ENCODE measurements around the gene RPS6KA3.
"Not testable (repeated sequence)": the region's sequence is repeated elsewhere in the genome, so short reads cannot be mapped to it uniquely, and the experiment has no call there.

The RPS6KA3 gene

DNA sequence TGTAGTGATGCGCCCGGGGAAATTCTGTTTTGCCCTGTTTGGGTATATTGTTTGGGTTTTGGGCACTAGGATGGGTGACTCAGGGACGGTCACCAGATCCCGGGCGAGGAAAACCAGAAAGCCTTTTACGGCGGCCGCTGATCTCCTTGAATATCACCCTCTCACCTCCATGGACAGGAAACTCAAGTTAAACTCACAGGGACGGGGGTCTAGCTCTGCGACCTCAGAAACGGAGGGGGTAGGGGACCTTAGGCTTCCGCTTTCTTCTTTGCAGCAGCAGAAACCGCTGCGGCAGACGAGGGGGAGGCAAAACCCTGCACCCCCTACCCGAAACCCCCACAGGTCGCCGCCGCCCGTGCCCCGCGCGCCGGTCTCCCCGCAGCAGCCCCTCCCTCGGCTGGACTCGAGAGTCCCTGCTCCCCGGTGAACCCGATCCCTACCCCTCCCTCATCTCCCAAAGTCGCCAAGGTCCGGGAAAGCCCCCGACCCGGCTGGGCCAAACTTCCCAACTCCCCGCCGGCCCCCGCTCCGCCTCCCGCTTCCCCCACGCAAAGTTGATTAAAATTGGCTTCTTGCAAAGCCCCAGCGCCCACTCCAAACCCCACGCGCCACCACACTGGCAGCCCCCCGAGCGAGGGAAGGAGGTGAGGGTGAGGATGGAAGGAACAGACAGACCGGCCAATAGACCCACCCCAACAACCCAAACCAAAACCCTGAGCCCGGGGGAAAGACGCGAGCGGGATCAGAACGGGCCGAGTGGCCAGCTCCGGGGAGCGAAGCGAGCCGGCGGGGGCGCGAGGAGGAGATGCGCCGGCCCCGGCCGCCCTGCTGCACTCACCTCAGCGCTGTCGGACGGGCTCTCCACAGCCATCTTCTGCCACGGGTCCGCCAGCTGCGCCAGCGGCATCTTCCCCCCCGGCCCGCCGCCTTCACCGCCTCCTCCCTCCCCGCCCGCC is 705 bp downstream of the RPS6KA3 start:
- DNase-seq: peak; percentile 63

DNA sequence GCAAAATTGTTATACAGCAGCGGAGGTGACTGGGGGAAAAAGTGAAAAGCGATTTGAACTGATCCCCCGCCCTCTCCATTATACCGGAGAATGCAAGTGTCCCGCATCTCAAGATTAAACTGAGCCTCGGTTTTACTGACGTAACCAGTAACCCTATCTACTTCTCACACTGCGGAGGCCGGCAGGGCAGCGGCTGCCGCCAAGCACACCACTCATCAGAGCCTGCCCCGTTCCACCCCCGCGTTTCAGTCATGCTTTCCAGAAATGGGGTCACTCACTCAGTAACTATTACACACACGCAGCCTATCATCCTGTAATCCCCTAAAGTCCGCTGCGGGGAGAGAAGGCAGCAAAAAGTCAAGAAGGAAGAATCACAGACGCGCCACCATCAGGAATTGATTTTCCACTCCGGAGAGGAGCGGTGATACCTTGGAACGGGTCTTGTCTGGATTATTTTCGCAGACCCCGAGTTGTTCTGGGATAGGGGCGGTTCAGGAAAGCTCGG is 1.4 kb downstream of the RPS6KA3 start:
- peak; percentile 63 for DNase-seq

DNA sequence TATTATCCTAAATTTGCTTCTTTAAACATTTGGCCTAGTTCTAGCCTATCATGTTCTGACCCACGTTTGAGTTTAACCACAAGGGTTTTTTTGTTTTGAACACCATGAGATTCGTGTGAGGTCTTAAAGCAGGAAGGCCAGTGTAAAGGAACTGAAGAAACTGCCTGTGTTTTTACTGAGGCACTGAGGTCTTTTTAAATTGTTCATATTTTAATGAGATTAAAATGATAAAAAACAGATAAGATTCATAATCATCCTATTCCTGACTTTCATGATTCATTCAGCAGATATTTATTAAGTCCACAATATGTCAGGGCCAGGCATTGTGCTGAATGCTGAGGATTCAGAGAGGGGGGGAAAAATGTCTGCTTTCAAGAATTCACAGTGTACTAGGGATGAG is 3.2 kb downstream of the RPS6KA3 start:
- DNase-seq: no peak

DNA sequence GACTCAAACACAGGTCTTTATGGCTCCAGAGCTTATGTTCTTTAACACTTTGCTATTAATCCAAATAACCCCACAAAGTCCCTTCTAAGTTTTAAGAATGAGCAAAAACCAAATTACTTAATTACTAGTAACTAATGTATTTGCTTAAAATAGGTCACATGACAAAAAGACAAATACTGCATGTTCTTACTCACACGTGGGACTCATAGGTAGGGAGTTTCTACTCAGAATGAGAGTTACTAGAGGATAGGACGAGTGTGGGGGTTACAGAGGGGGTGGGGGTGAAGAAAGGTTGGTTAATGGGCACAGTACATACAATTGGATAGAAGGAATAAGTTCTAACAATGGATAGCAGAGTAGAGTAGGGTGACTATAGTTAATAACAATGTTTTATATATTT is 5.8 kb downstream of the RPS6KA3 start:
- DNase-seq: no peak

DNA sequence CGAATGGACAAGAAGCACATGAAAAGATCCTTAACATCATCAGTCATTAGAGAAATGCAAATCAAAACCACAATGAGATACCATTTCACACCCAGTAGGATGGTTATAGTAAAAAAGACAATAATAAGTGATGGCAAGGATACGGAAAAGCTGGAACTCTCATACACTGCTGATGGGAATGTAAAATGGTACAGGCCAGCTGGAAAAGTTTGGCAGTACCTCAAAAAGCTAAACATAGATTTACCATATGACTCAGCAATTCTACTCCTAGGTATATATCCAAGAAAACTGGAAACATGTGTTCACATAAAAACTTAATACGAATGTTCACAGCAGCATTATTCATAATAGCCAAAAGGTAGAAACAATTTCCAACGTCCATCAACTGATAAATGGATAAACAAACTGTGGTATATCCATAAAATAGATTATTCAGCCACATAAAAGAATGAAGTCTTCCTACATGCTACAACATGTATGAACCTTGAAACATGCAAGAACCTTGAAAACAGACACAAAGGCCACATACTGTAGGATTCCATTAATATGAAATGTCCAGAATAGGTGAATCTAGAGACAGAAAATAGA is 11.9 kb downstream of the RPS6KA3 start:
- no peak for DNase-seq

DNA sequence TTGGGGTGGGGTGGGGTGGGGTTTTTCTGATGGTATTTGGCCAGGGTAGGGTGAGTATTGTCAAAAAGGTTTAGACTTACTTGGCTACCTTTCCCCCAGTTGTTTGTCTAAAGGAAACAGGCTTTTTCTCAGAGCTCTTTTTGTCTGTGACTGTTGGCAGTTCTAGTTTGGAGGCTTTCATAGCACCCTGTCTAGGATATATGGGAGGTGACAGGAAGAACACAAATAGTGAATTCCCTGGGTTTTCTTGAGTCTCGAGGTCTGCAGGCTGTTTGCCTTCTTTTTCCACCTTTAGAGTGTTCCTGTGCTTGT is 13.5 kb downstream of the RPS6KA3 start:
- no peak for DNase-seq

DNA sequence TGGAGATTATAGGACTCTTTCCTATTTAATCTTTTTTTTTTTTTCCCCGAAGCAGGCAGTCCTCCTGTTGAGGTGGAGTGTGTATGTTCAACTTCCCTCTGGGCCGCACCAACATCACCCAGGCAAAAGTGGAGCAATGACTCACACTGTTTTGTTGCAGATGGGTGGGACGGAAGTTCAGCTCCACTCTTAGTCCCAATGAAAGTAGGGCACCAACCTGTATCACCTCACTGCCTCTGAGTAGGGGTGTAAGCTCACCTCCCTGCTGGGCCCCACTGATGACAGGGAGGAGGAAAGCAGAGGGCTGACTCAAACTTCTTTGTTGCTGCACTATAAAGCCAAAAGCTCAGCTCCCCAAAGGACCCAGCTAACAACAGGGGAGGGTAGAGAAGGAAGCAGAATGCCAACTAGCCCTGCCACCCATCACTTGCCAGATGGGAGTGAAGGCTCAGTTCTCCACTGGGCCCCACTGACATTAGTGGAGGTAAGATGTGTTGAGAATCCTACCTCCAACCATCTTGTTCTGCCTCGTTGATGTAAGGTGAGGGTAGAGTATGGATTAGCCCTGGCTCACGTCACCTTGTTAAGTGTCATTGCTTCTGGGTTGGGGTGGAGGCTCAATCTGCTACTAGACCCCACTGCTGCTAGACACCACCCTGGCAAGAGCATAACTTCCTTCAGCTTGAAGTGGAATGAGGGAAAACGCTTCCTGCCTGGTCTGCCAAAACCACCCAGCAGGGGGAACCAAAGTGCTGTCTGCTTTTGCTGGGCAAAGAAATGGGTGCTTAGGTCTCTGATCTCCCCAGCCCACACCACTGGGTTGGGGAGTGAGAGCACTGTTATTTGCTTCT is 14.1 kb downstream of the RPS6KA3 start:
- no peak for DNase-seq

DNA sequence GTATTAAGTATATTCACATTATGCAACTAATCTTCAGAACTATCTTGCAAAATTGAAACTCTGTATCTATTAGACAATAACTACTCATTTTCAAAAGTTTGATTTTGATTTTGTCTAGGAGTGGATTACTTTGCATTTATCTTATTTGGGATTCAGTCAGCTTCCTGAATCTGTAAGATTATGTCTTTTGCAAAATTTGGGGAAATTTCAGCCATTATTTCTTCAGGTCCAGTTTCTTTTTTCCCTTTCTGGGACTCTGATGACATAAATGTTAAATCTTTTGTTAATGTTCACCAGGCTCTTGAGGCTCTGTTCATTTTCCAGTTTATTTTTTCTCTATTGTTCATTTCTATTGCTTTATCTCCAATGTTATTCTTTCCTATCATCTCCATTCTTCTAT is 15.0 kb downstream of the RPS6KA3 start:
- no peak for DNase-seq

DNA sequence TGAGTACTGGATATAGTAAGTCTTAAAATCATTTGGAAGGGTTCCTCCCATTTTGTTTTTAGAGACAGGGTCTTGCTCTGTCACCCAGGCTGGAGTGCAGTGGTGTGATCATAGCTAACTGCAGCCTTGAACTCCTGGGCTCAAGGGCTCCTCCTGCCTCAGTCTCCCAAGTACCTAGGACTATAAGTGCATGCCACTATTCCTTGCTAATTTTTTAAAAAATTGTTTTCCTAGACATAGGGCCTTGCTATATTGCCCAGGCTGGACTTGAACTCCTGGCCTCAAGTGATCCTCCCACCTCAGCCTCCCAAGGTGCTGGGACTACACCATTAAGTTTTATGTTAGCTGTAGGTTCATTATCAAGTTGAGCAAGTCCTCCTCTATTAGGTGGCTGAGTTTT is 16.6 kb downstream of the RPS6KA3 start:
- not testable (repeated sequence) for DNase-seq

DNA sequence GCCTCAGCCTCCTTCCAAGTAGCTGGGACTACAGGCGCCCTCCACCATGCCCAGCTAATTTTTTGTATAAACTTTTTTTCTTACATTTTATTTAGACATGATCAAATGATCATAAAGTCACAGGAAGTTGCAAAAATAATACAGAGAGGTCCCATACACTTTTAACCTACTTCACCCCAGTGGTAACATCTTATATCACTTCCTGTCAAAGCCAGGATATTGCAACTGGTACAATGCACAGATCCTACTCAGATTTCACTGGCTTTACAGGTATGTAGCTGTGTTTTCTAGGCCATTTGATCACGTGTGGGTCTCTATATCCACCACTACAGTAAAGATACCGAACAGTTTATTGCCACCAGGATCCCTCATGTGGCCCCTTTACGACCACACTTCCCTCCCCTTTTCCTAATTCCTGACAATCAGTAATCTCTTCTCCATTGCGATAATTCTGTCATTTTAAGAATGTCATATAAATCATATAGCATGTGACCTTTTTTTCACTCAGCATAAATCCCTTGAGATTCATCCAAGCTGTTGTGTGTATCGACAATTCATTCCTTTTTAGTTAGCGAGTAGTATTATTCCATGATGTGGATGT is 18.0 kb downstream of the RPS6KA3 start:
- DNase-seq: no peak

DNA sequence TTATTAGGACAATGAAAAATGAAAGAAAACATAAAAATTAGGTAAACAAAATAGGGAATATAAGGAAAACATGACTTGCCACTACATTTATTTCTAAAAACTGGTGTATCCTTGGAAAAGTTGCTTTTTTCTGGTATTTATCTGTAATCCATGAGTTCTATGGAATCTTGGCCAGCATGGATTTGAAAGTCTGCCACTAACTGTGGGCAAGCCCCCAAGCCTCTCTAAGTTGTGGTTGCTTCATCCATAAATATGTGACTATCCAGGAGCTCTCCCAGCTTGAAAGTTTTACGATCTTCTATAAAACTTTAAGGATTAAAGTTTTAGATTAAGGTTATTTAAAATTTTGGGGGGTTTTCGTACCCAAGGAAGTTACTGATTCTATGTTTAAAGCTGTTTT is 21.8 kb downstream of the RPS6KA3 start:
- no peak for DNase-seq

DNA sequence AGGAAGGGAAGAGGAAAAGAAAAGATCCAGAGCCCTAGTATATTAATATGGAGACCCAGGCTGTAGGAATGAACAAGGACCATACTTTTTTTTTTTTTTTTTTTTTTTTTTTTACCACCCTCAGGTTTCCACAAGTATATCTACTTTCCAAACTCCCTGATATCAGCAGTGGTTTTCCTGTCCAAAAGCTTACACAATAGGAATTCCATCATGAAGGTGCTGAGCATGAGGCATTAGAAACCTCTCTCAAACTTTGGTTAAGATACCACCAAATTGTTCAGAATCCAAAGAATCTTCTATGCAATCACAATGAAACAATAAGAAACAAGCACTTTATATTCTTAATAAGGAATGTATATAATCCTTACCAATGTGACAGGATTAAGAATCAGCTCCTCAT is 26.5 kb downstream of the RPS6KA3 start:
- no peak for DNase-seq

DNA sequence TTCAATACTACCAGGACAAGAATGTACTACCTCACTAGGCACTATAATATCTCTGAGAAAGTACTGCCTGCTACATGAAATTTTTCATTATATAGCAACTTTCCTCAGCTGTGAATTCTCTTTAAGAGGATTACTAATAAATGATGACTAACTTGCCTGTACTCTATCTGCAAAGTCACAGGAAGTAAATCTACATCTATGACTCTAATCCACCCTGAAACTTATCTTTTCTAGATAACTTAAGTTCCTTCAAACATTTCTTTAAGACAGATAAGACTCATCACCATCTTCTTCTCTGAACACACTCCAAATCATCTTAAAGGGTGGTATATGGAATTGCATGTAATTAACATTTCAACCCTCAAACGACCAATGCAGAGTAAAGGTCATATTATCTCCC is 28.8 kb downstream of the RPS6KA3 start:
- DNase-seq: no peak

DNA sequence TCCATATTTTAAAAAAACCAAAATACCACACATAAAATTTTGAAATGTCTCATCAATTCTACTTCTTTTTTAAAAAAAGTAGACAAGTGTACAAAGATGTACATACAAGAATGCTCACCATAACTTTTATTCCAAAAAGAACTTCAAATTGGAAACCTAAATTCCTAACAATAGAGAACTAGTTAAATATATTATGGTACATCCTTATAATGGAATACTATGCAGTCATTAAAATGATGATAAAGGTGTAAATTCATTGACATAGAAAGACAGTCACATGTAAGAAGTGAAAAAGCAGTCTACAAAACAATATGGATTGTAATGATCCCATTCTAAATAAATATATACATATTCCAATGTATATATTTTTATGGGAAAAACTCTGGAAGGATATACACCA is 31.0 kb downstream of the RPS6KA3 start:
- DNase-seq: no peak

DNA sequence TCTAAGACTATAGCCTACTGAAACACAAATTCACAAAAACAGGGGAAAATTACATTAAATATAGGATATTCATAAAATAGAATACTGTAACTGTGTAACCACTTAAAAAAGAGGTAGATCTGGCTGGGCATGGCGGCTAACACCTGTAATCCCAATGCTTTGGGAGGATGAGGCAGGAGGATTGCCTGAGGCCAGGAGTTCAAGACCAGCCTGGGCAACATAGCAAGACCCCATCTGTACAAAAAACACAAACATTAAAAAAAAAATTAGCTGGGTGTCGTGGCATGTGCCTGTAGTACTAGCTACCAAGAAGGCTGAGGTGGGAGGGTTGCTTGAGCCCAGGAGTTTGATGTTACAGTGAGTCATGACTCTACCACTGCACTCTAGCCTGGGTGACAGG is 33.4 kb downstream of the RPS6KA3 start:
- no peak for DNase-seq

DNA sequence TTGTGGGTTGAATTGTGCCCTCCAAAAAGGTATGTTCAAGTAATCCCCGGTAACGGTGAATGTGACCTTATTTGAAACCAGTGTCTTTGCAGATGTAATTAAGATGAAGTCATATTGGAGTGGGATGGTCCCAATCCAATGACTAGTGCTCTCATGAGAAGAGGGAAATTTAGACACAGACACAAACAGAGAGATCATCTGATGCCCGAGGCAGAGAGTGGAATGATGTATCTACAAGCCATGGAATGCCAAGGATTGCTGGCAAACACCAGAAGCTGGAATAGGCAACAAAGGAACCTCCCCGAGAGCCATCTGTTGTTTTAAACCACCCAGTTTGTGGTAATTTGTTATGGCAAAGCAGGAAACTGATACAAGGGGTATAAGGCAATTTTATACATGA is 35.1 kb downstream of the RPS6KA3 start:
- no peak for DNase-seq

DNA sequence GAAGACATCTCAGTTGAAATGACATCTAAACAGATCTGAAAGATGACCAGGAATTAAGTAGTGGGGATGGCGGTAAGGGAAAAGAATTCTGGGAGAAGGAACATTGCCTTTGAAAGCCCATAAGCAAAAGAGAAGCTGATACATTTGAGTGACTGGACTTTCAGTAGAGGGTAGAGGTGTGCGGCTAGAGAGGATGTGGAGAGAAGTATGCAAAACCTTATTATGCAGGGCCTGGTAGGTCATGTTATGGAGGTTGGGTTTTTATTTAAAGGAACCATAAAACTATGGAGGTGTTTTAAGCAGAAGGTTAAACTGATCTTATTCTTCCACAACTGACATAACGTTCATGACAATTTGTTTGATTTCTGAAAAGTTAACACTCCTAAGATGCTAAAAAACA is 36.3 kb downstream of the RPS6KA3 start:
- no peak for DNase-seq

DNA sequence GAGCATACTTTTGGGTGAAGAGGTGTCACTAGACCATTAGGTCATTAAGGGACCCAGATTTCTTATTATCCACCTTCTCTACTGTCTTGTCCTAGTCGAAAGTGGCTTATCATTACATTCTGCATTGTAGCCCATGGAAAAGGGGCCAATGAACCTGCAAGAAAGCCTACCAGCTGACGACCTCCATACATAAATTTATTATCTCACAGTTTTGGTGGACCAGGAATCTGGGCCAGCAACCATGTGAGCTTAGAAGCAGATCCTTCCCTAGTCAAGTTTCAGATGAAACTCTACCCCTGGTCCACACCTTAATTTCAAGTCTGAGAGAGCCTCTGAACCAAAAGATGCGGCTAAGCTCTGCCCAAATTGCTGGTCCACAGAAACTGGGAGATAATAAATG is 37.6 kb downstream of the RPS6KA3 start:
- no peak for DNase-seq

DNA sequence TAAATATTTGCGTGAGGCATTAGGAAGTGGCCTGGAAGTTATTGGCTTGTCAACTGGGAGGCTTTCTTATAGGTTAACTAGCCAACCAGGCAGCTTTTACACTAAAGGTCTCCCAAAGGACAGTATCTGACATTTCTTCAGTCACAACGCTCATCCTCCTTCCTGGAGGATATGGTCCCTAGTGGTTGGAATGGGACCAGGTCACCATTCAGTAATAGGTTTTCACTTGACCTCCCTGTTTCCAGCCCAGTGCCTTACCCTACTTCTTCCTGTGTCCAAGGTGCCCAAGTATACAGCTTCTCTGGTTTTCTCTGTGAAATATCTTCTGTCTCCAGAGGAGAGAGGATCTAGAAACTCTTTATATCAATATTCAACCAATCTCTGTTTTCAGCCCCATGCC is 38.5 kb downstream of the RPS6KA3 start:
- DNase-seq: no peak

DNA sequence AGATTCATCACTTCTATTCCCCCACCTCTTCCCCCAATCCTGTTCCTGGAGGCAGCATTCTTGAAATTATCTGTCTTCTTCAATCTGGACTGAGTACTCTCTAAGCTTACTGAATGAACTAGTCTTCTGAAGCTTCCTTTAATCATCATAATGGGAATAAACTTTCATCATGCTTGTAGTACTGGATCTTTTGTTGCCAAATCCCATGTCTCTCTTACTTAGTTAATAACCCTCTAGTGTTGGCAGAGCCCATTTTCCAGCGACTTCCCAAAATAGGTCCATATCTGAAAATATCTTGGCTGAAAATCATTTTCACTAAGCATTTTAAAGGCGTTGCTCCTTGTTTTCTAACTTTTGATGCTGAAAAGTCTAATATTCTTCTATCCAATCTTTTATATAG is 39.6 kb downstream of the RPS6KA3 start:
- no peak for DNase-seq

DNA sequence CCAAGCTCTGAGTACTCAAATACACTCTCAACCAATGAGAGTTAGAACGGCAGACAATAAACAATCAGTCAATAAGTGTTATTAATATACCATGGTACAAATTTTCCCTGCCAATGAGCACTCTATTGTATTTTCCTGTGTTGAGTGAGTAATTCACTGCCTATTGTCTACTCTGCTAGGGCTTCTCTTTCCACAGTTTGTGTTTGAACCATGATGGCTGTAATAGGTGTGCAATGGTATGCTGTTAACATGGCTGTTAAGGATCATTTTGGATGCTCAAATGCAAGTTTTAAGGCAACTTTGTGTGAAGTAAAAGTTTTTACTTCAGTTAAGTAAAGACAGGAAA is 41.2 kb downstream of the RPS6KA3 start:
- no peak for DNase-seq

DNA sequence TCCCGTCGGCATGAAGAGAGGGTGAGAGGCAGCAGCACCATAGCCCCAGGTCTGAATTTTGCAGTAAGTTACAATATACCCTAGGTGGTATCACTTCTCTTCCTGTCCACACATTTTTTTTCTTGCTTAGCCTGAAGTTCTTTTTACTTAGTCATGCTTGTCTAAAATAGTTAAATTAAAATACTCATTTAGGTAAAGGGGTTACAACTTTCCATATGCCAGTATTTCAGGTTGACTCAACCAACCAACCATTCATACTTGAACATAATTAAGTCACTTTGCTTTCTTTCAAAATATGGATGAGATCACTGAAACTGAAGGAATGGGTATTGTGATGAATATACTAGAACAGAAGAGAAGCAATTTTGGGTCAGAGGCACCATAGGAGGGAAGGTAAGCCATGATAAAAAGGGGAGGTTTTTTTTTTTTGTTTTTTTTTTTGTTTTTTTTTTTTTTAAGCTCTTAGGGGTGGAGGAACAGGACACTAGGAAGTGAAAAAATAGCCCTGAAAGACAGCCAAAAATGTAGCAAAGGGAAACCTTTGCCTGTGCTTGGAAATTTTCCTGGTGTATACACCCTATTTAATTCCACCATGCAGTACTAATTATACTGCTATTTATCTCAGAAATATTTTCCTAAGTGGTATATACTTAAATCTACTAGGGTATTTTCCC is 41.8 kb downstream of the RPS6KA3 start:
- DNase-seq: no peak

Measured in right kidney (tissue), 1 donor.